Subcutaneous abdominal adipose tissue (tissue), 5 donors: ENCODE measurements around the gene MOV10L1.

Experiments
- H3K27ac ChIP-seq: one replicate; pipeline ENCODE4 v1.7.0; 2013; ENCODE audit warnings: low read depth, mild to moderate bottlenecking, inconsistent platforms, low read length, moderate library complexity
- H3K27me3 ChIP-seq, 5 donors: one replicate each; pipeline ENCODE4 v1.7.0; 2013; ENCODE audit warnings: low read length in 5 of 5, inconsistent platforms in 1 of 5; ENCODE audit not compliant: control insufficient read depth in 5 of 5, insufficient read depth in 4 of 5
- H3K36me3 ChIP-seq, 5 donors: one replicate each; pipeline ENCODE4 v1.7.0; 2013; ENCODE audit warnings: low read length in 5 of 5; ENCODE audit not compliant: control insufficient read depth in 5 of 5, insufficient read depth in 5 of 5
- H3K4me1 ChIP-seq, 5 donors: one replicate each; pipeline ENCODE4 v1.7.0; 2013; ENCODE audit warnings: low read length in 5 of 5, mild to moderate bottlenecking in 3 of 5, moderate library complexity in 1 of 5; ENCODE audit not compliant: control insufficient read depth in 5 of 5, insufficient read depth in 5 of 5
- H3K4me3 ChIP-seq, 5 donors: one replicate each; pipeline ENCODE4 v1.7.0; 2013; ENCODE audit warnings: low read length in 5 of 5, low read depth in 1 of 5
- H3K9ac ChIP-seq, 5 donors: one replicate each; pipeline ENCODE4 v1.7.0; 2013; ENCODE audit warnings: low read length in 5 of 5, mild to moderate bottlenecking in 4 of 5, moderate library complexity in 3 of 5
- H3K9me3 ChIP-seq, 5 donors: one replicate each; pipeline ENCODE4 v1.7.0; 2013; ENCODE audit warnings: low read length in 5 of 5; ENCODE audit not compliant: control insufficient read depth in 5 of 5
- donor health status: healthy.
- donor health status: healthy.
- donor health status: healthy.
- donor health status: healthy.
- donor health status: healthy.

The MOV10L1 gene

GRCh38 chr22:50048061-50048765, 41.6 kb upstream of the MOV10L1 start:
- peaks cover 8 to 20% (median 9%) of the 10 kb centered on the region in 5 donors for H3K27me3 ChIP-seq
- H3K4me1 ChIP-seq = no peaks in the 10 kb centered on the region
- H3K9ac ChIP-seq = no peak overlapping the region
- H3K9me3 ChIP-seq = peaks cover 0 to 15% (median 7%) of the 10 kb centered on the region in 5 donors
- no peak overlapping the region for H3K4me3 ChIP-seq
- H3K36me3 ChIP-seq = no peaks in the 10 kb centered on the region
- H3K27ac ChIP-seq = no peak overlapping the region

DNA sequence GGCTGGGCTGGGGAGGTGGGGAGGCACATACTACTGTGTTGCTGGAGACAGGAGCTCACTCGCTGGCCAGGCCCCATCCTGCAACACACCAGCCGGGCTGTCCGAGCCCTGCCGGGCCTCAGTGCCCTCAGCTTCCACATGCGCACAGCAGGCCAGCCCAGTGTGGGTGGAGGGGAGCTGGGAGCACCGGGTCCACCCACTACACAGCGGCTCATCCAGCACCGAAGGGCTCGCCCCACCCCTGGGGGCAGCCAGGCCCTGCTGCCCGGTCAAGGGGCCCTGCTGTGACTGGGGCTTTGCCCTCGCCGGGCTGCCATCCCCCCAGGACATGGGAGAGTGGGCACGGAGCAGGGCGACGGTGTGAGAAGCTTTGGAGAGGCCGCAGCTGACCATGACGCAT, 41.0 kb upstream of the MOV10L1 start:
- no peak overlapping the region for H3K4me3 ChIP-seq
- no peak overlapping the region for H3K9ac ChIP-seq

DNA sequence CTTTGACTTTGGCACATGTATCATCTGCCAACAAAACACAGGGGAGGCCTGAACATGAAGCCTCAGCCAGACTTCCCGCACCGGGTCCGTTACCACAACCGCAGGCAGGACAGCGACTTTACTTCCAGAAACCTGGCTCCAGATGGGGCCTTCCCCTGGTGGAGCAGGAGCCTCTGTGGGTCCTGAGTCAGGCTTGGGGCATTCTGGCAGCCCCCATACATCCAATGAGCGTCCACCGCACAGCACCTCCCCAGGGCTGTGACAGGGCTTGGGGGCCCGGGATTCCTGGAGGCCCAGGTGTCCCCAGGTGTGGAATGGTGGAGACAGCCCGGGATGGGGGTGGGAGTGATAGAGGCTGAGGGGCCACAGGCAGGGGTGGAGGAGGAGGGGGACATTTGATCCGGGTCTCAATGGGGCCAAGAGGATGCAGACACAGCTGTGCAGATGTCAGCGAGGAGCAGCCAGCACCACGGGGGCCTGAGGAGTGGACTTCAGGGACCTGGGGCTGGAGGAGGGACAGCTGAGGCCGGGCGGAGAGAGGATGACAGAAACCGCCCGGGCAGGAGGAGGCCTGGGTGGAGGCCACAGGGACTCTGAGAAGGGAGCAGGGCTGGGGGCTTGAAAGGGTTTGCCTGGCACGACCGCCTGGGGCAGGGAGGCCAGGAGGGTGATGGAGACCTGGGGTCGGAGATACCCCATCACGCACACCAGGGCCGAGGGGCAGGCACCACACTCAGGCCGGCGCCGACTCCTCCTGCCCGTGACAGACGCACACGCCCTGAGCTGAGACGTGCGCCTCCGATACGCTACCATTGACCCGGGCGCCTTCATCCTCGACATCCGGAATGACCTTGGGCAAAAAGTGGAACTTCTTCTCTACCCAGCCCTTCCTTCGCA, 40.3 kb upstream of the MOV10L1 start:
- no peaks in the 10 kb centered on the region for H3K36me3 ChIP-seq
- no peak overlapping the region for H3K4me3 ChIP-seq
- H3K27me3 ChIP-seq = peaks cover 8 to 21% (median 9%) of the 10 kb centered on the region in 5 donors
- no peak overlapping the region for H3K9ac ChIP-seq
- no peaks in the 10 kb centered on the region for H3K4me1 ChIP-seq
- H3K27ac ChIP-seq = no peak overlapping the region
- H3K9me3 ChIP-seq = peaks cover 3 to 23% (median 20%) of the 10 kb centered on the region in 5 donors

More for the DNA sequence above, 41.0 kb upstream of the MOV10L1 start:
- H3K4me1 ChIP-seq = no peaks in the 10 kb centered on the region
- H3K36me3 ChIP-seq = no peaks in the 10 kb centered on the region
- H3K27ac ChIP-seq = no peak overlapping the region
- peaks cover 8 to 20% (median 9%) of the 10 kb centered on the region in 5 donors for H3K27me3 ChIP-seq
- H3K9me3 ChIP-seq = peaks cover under 1 to 19% (median 13%) of the 10 kb centered on the region in 5 donors

DNA sequence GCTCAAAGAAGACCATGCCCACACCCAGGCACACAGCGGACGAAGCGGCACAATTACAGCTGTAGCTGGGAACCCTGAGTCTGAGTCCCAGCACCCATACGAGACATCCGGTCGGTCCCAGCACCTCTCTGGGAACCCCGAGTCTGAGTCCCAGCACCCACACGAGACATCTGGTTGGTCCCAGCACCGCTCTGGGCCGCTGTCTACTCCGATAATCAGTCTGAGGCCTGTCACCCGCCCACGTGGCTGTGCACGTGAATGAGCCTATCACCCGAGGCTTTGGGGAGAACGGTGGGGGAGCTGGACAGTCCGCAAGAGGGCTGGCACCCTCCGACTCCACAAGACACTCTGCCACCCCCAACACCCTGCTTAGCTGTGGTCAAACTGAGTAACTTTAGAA, 37.9 kb upstream of the MOV10L1 start:
- Histone ChIP-seq H3K9me3 (peaks cover 3 to 23% (median 20%) of the 10 kb centered on the region in 5 donors), H3K27ac (no peak overlapping the region), H3K36me3 (no peaks in the 10 kb centered on the region), H3K27me3 (peaks cover 0 to 13% (median 9%) of the 10 kb centered on the region in 5 donors), H3K9ac (no peak overlapping the region), H3K4me1 (no peaks in the 10 kb centered on the region), H3K4me3 (no peak overlapping the region)

DNA sequence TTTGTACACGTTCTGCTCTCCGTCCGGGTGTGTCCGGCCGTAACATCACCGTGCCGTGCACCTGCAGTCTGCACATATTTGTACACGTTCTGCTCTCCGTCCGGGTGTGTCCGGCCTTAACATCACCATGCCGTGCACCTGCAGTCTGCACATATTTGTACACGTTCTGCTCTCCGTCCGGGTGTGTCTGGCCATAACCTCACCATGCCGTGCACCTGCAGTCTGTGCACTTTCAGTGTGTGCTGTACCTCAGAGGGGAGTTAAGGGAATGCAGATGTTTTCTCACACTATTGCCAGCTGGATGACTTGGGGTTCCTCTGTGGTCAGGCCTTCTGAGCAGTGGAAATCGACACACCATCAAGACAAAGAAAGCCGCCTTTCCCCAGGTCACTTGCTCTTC, 35.9 kb upstream of the MOV10L1 start:
- H3K27me3 ChIP-seq = peaks cover 0 to 18% (median 12%) of the 10 kb centered on the region in 5 donors
- peaks cover 3 to 23% (median 20%) of the 10 kb centered on the region in 5 donors for H3K9me3 ChIP-seq
- peaks cover 0 to 6% (median 5%) of the 10 kb centered on the region in 5 donors for H3K4me1 ChIP-seq
- H3K9ac ChIP-seq = no peak overlapping the region
- H3K36me3 ChIP-seq = no peaks in the 10 kb centered on the region
- no peak overlapping the region for H3K4me3 ChIP-seq
- no peak overlapping the region for H3K27ac ChIP-seq

- no peak overlapping the region for H3K4me3 ChIP-seq
- peaks cover 20 to 36% (median 33%) of the 10 kb centered on the region in 5 donors for H3K27me3 ChIP-seq
- H3K27ac ChIP-seq = no peak overlapping the region
- peaks cover 0 to 13% (median 12%) of the 10 kb centered on the region in 5 donors for H3K4me1 ChIP-seq
- H3K9ac ChIP-seq = no peak overlapping the region
- no peaks in the 10 kb centered on the region for H3K36me3 ChIP-seq
- peaks cover 3 to 22% (median 19%) of the 10 kb centered on the region in 5 donors for H3K9me3 ChIP-seq
These were observed 33.4 kb upstream of the MOV10L1 start for GRCh38 chr22:50056214-50056972.

DNA sequence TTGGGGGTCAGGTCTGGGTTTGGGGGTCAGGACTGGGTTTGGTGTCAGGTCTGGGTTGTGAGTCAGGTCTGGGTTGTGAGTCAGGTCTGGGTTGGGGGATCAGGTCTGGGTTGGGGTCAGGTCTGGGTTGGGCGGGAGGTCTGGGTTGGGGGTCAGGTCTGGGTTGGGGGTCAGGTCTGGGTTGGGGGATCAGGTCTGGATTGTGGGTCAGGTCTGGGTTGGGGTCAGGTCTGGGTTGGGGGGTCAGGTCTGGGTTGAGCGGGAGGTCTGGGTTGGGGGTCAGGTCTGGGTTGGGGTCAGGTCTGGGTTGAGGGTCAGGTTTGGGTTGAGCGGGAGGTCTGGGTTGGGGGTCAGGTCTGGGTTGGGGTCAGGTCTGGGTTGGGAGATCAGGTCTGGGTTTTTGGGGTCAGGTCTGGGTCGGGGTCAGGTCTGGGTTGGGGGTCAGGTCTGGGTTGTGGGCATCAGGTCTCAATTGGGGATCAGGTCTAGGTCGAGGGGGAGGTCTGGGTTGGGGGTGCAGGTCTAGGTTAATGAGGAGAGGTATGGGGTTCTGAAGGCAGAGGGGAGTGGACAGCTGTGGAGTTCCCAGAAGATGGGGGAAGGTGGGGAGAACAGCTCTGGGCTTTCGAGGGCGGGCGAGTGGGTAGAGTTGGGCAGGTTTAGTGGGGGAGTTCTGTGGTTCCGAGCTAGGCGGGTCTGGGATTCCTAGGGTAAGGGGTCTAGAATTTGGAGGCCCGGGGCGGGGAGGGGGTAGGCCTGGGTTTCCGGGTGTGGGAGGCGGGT, 32.3 kb upstream of the MOV10L1 start:
- no peak overlapping the region for H3K9ac ChIP-seq
- H3K4me1 ChIP-seq = peaks cover 0 to 13% (median 12%) of the 10 kb centered on the region in 5 donors
- peaks cover 23 to 41% (median 33%) of the 10 kb centered on the region in 5 donors for H3K27me3 ChIP-seq
- peaks cover 3 to 19% (median 15%) of the 10 kb centered on the region in 5 donors for H3K9me3 ChIP-seq
- no peaks in the 10 kb centered on the region for H3K36me3 ChIP-seq
- H3K27ac ChIP-seq = no peak overlapping the region
- H3K4me3 ChIP-seq = no peak overlapping the region

DNA sequence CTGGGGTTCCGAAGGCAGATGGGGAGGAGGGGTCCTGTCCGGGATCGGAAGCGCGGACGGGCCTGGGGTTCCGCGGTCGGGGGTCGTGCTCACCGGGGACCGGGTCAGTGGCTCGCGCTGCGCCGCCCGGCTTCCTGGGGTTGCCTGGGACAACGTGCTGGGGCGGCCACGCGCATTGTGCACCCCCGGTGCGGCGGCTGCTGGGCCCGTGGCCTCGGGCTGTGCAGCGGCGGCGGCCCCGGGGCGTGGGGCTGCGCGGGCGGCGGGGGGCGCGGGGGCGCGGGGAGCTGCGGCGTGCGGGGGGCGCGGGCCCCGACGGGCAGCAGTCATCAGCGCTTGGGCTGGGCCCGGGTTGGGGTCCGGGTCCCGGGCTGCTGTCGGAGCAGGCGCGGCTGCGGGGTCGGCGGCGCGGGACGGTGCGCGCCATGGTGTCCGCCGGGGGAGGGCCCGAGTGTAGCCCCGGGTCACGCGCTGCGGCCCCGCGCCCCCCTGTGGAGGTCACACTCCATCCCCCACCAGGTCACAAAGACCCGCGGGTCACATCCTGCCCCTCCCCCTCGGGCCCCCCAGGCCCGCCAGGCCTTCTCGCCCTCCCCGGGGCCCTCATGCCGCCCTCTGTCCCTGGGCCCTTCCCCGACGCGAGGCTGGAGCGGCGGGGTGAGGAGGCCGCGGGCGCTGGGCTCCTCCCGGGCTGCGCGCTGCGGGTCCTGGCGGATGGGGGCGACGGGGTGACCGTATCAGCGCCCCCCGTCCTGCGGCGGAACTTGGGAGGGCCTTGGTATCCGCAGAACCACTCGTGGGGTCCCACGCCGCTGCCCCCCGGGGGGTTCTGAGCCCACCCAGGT, 31.5 kb upstream of the MOV10L1 start, which contains the start of gene TTLL8:
TSS of gene TTLL8 (minus strand) at position 238 of the 845 bp plus-strand sequence.
- Histone ChIP-seq H3K27ac (no peak within 1 kb of the TSS), H3K4me1 (peaks cover 0 to 13% (median 12%) of the 10 kb centered on the region in 5 donors), H3K4me3 (no peak within 1 kb of the TSS), H3K36me3 (no peaks in the 10 kb centered on the region), H3K9ac (no peak within 1 kb of the TSS), H3K27me3 (peaks cover 27 to 46% (median 33%) of the 10 kb centered on the region in 5 donors), H3K9me3 (peaks cover 3 to 12% (median 8%) of the 10 kb centered on the region in 5 donors)
